GM12874 (cell line): ENCODE measurements around the gene BRINP3.

ENCODE experiments used
- TF ChIP-seq, protein P1 (sequence below): IDR thresholded peaks from 2 replicates; pipeline ENCODE4 v1.5.1; 2011; ENCODE audit warnings: low read depth, mild to moderate bottlenecking, control low read depth, low read length, moderate library complexity; ENCODE audit not compliant: insufficient read depth

BRINP3 gene

DNA sequence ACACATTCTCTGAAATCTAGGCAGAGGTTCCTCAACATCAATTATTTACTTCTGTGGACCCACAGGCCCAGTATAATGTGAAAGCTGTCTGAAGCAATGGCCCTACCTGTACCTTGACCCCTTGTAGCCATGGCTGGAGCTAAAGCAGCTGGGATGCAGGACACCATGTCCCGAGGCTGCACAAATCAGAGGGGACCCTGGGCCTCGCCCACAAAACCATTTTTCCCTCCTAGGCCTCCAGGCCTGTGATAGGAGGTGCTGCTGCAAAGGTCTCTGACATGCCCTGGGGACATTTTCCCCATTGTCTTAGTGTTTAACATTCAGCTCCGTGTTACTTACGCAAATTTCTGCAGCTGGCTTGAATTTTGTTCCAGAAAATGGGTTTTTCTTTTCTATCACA is 110.5 kb downstream of the BRINP3 start:
- TF ChIP-seq, protein P1, sequence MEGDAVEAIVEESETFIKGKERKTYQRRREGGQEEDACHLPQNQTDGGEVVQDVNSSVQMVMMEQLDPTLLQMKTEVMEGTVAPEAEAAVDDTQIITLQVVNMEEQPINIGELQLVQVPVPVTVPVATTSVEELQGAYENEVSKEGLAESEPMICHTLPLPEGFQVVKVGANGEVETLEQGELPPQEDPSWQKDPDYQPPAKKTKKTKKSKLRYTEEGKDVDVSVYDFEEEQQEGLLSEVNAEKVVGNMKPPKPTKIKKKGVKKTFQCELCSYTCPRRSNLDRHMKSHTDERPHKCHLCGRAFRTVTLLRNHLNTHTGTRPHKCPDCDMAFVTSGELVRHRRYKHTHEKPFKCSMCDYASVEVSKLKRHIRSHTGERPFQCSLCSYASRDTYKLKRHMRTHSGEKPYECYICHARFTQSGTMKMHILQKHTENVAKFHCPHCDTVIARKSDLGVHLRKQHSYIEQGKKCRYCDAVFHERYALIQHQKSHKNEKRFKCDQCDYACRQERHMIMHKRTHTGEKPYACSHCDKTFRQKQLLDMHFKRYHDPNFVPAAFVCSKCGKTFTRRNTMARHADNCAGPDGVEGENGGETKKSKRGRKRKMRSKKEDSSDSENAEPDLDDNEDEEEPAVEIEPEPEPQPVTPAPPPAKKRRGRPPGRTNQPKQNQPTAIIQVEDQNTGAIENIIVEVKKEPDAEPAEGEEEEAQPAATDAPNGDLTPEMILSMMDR: no peak

DNA sequence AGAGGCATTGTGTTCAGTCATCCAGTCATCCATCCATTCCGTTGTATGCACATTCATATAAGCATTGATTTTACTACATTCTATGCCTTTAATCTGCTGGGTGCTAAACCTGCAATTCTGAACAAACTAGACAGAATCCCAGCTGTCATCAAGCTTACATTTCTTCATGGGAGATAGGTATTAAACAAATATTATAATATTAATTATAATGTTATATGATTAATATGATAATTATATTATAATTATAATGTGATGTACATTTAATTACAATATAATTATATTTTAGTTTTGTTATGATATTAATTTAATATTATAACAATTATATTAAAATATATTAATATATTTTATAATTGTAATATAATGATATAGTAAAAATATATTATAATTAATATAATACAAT is 112.4 kb downstream of the BRINP3 start:
- TF ChIP-seq, protein P1: no peak

DNA sequence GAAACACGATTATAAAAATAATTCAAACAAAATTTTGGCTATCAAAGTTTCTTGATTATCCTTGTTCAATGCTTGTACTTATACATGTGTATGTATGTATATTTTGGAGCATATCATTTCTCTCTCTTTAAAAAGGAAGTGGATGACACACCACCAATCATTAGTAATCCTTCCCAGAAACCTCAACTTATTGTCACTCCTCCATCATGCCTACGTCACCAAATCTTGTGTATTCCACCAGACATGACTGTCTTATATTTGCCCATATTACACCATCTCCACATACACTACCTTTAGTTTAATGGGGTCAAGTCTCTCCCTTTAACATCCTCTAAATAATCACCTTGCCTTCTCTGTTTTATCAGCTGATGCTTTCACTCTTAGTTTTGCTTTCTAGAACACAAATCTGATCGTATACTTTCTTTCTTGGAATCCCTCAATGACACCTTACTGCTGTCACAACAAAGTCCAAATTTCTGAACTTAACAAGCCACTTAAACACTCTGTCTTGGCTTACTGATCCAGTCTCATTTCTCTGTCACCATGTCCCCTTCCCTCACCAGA is 124.0 kb downstream of the BRINP3 start:
- TF ChIP-seq, protein P1: no peak

DNA sequence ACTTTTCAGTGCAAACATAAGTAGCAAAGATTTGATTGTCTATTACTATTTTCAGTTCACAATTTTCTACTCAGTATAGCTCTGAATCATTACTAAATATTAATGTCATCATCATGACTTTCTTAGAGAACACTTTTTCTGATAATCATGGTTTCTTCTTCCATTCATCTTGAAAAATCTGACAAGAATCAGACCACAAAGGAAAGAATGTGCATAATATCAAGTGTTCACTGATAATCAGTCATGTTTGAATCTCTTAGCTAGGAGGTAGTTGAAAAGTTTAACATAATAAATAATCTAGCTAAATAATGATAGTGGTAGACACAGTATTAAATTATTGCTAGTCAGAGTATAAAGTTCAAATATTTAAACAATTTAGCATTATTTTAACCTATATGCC is 133.2 kb downstream of the BRINP3 start:
- TF ChIP-seq, protein P1: no peak

DNA sequence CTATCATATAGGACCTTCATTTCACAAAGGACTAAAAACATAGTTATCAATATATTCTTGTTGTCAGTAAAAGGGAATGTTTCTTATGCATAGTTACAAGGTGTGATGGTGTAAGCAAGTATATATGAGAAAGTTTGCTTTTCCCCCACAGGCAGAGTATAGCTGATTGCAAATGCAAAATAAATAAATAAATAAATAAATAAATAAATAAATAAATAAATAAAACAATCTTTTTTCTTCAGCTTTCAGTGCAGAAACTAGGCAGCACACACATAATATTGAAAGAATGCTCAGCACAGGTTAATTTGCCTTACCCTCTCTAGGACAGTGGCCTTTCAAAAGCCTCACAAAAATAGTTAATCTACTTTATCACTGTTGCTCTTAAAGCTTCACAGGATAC is 138.8 kb downstream of the BRINP3 start:
- TF ChIP-seq, protein P1: no peak

- TF ChIP-seq, protein P1: no peak
Measured at GRCh38 chr1:190328871-190329270, 148.8 kb downstream of the BRINP3 start.

DNA sequence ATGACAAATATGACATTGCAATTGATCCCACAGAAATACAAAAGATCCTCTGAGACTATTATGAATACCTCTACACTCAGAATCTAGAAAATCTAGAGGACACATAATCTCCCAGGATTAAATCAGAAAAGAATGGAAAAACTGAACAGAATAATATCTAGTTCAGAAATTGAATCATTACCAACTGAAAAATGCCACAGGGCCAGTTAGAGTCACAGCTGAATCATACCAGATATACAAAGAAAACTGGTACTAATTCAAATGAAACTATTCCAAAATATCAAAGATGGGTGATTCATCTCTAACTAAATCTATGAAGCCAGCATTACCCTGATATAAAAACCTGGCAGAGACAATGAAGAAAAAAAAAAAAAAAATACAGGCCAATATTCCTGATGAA is 149.3 kb downstream of the BRINP3 start:
- TF ChIP-seq, protein P1: no peak
